ENCODE results near the gene CHRNG.

DNA sequence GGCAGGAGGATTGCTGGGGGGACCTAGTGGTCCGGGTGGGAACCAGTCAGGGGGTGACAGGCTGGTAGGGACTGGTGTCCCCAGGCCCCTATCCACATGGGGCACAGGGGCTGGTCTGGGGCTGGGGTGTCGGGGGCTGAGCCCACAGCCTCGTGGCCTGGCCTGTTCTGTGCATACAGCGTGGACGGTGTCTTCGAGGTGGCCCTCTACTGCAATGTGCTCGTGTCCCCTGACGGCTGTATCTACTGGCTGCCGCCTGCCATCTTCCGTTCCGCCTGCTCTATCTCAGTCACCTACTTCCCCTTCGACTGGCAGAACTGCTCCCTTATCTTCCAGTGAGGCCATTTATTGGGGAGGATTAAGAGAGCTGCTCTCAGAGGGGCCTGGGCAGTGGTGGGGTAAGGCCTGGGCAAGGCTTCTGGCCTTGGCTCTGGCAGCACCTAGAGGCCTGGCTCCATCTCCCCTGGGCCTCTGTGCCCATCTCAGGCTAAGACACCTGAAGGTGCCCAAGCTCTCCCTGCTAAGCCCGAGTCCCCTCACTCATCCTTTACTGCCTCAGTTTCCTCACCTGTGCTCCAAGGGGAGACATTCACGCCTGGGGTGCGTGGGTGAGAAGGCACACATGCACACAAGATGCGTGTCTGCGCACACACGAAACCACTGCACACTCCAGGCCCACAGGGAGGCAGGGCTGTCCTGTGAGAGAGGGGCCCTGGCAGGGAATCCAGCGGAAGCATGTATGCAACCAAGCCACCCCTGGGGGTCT lies 1.9 kb downstream of the CHRNG start:
- TF ChIP-seq CEBPB (IDR thresholded peaks at IDR 0.05) (no peak), NFIC (IDR thresholded peaks at IDR 0.05) (no peak), TAF1 (IDR thresholded peaks at IDR 0.05; ENCODE audit: low read depth) (no peak), MAX (IDR thresholded peaks at IDR 0.05) (no peak), FOXM1 (IDR thresholded peaks at IDR 0.05; ENCODE audit: borderline replicate concordance, low read depth) (no peak), CREB1 (IDR thresholded peaks at IDR 0.05; ENCODE audit: low read depth) (no peak), RAD21 (IDR thresholded peaks at IDR 0.05; ENCODE audit: low read depth) (no peak), EP300 (IDR thresholded peaks at IDR 0.05; ENCODE audit: borderline replicate concordance) (no peak), EGR1 (IDR thresholded peaks at IDR 0.05) (no peak), TEAD4 (IDR thresholded peaks at IDR 0.05) (no peak)
- TF ChIP-seq, protein P1, sequence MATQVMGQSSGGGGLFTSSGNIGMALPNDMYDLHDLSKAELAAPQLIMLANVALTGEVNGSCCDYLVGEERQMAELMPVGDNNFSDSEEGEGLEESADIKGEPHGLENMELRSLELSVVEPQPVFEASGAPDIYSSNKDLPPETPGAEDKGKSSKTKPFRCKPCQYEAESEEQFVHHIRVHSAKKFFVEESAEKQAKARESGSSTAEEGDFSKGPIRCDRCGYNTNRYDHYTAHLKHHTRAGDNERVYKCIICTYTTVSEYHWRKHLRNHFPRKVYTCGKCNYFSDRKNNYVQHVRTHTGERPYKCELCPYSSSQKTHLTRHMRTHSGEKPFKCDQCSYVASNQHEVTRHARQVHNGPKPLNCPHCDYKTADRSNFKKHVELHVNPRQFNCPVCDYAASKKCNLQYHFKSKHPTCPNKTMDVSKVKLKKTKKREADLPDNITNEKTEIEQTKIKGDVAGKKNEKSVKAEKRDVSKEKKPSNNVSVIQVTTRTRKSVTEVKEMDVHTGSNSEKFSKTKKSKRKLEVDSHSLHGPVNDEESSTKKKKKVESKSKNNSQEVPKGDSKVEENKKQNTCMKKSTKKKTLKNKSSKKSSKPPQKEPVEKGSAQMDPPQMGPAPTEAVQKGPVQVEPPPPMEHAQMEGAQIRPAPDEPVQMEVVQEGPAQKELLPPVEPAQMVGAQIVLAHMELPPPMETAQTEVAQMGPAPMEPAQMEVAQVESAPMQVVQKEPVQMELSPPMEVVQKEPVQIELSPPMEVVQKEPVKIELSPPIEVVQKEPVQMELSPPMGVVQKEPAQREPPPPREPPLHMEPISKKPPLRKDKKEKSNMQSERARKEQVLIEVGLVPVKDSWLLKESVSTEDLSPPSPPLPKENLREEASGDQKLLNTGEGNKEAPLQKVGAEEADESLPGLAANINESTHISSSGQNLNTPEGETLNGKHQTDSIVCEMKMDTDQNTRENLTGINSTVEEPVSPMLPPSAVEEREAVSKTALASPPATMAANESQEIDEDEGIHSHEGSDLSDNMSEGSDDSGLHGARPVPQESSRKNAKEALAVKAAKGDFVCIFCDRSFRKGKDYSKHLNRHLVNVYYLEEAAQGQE (IDR thresholded peaks at IDR 0.05; ENCODE audit: low read depth) = no peak
- TF ChIP-seq, protein P2, sequence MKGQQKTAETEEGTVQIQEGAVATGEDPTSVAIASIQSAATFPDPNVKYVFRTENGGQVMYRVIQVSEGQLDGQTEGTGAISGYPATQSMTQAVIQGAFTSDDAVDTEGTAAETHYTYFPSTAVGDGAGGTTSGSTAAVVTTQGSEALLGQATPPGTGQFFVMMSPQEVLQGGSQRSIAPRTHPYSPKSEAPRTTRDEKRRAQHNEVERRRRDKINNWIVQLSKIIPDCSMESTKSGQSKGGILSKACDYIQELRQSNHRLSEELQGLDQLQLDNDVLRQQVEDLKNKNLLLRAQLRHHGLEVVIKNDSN (IDR thresholded peaks at IDR 0.05) = no peak
